Aorta (tissue), 5 donors: ENCODE data around the gene SLC25A14. TPM values are rescaled to one million over a fixed set of nuclear protein-coding genes. Genes with fewer than 3 reads are reported as not detected.
"Not testable (repeated sequence)": the region's sequence is repeated elsewhere in the genome, so short reads cannot be mapped to it uniquely, and the experiment has no call there.

Source experiments
- ATAC-seq: fragments of 200-7000 bp; cut with Tn5 transposase; one replicate; pipeline ENCODE4 v1.9.1; 2022; ENCODE audit warnings: moderate library complexity; ENCODE audit not compliant: low FRiP score
- DNase-seq, 2 donors: peaks; one replicate each; pipeline ENCODE4 v3.0.0-alpha.2; 2020
- H3K27ac ChIP-seq, 2 donors: one replicate each; pipeline ENCODE4 v1.5.1; 2013; ENCODE audit warnings: low read length in 2 of 2, mild to moderate bottlenecking in 2 of 2, moderate library complexity in 2 of 2, control low read depth in 1 of 2, inconsistent platforms in 1 of 2, low read depth in 1 of 2
- H3K27me3 ChIP-seq, 2 donors: one replicate each; pipeline ENCODE4 v1.6.1; 2013; ENCODE audit warnings: control low read depth in 1 of 2, low read length in 1 of 2, mild to moderate bottlenecking in 1 of 2, moderate library complexity in 1 of 2; ENCODE audit not compliant: insufficient read depth in 2 of 2, control insufficient read depth in 1 of 2
- H3K36me3 ChIP-seq, 2 donors: one replicate each; pipeline ENCODE4 v1.6.1; 2013; ENCODE audit warnings: control low read depth in 1 of 2, low read length in 1 of 2, mild to moderate bottlenecking in 1 of 2; ENCODE audit not compliant: insufficient read depth in 2 of 2, control insufficient read depth in 1 of 2
- H3K4me1 ChIP-seq, 2 donors: one replicate each; pipeline ENCODE4 v1.6.1; 2013; ENCODE audit warnings: low read length in 2 of 2, control low read depth in 1 of 2, mild to moderate bottlenecking in 1 of 2, moderate library complexity in 1 of 2; ENCODE audit not compliant: insufficient read depth in 2 of 2, control insufficient read depth in 1 of 2
- H3K4me3 ChIP-seq, 2 donors: one replicate each; pipeline ENCODE4 v1.5.1; 2013; ENCODE audit warnings: low read length in 2 of 2, control low read depth in 1 of 2, mild to moderate bottlenecking in 1 of 2
- H3K9me3 ChIP-seq: one replicate; pipeline ENCODE4 v1.6.1; 2013; ENCODE audit warnings: mild to moderate bottlenecking, low read length; ENCODE audit not compliant: control insufficient read depth
- WGBS, 2 donors: extraction: QIAGEN DNeasy Blood & Tissue Kit; methylation state at CpG; one replicate each; pipeline ENCODE4 v1.1.7; 2013; 5-methylcytosine and 5-hydroxymethylcytosine counted together
- intact Hi-C, 2 donors: fragments of 100-400 bp; cut with DNase I; formaldehyde crosslinking; loops; one replicate each; pipeline versions ENCODE4 v1.14.2 to v1.15.0; 2022
- polyA plus RNA-seq, 2 donors: library from polyadenylated mRNA; stranded (reverse); fragments of 200-250 nt; gene quantifications; one replicate each; pipeline ENCODE4 v1.2.3, GENCODE V29; 2013
- total RNA-seq, 2 donors: library from RNA; stranded (reverse); fragmentation: NEBNext Ultra II Directional; extraction: Animal tissue kit (Norgen Biotek cat#: 25700); gene quantifications; one replicate each; pipeline ENCODE4 v1.2.1, GENCODE V29; 2021
- donor health status: healthy with polysubstance abuse.
- donor health status: Bipolar disorder and iron deficiency.
- donor health status: DM: no; HTN: no; CAD: no.
- donor health status: DM: no; HTN: no; CAD: no.
- donor health status: DM: yes; HTN: yes; CAD: no.

The SLC25A14 gene
- total and polyA plus RNA-seq, 4 donors, result 10.5 to 27.2 (median 13.4) TPM

GRCh38 chrX:130304587-130305368, 34.9 kb upstream of the SLC25A14 start:
- Histone ChIP-seq H3K36me3 (no peaks in the 10 kb centered on the region), H3K27me3 (no peaks in the 10 kb centered on the region), H3K9me3 (no peaks in the 10 kb centered on the region), H3K4me1 (no peaks in the 10 kb centered on the region), H3K4me3 (no peak overlapping the region), H3K27ac (no peak overlapping the region)
- 65 to 83% methylated on average over 5 of the region's 5 CpGs for WGBS, 2 donors
- no peak for ATAC-seq
- intact Hi-C loops, result no loop called here
- DNase-seq, result no peak

GRCh38 chrX:130319886-130320285, 19.8 kb upstream of the SLC25A14 start:
- intact Hi-C loops, result not testable (repeated sequence)

GRCh38 chrX:130321550-130321949, 18.2 kb upstream of the SLC25A14 start:
- no peak for ATAC-seq
- no peak overlapping the region for H3K27ac ChIP-seq
- no peaks in the 10 kb centered on the region for H3K27me3 ChIP-seq
- H3K36me3 ChIP-seq, result no peaks in the 10 kb centered on the region
- no peak for DNase-seq
- no peak overlapping the region for H3K4me3 ChIP-seq
- no peaks in the 10 kb centered on the region for H3K4me1 ChIP-seq
- intact Hi-C loops, result no loop called here
- H3K9me3 ChIP-seq, result no peaks in the 10 kb centered on the region
- 86 to 95% methylated on average over 2 of the region's 2 CpGs for whole genome bisulfite sequencing, 2 donors

More at GRCh38 chrX:130319886-130320285, 19.8 kb upstream of the SLC25A14 start:
- 57 to 66% methylated on average over 3 of the region's 3 CpGs for WGBS, 2 donors
- not testable (repeated sequence) for ATAC-seq, H3K36me3 ChIP-seq, H3K4me3 ChIP-seq, DNase-seq, H3K27me3 ChIP-seq, H3K27ac ChIP-seq, H3K4me1 ChIP-seq, H3K9me3 ChIP-seq

GRCh38 chrX:130330146-130330545, 9.6 kb upstream of the SLC25A14 start:
- 73 to 81% methylated on average over 3 of the region's 3 CpGs for WGBS, 2 donors

GRCh38 chrX:130330706-130331105, 9.0 kb upstream of the SLC25A14 start:
- no peak overlapping the region for H3K27ac ChIP-seq
- no peak for ATAC-seq

More at GRCh38 chrX:130330146-130330545, 9.6 kb upstream of the SLC25A14 start:
- Histone ChIP-seq H3K4me3 (no peak overlapping the region), H3K27me3 (no peaks in the 10 kb centered on the region), H3K4me1 (no peaks in the 10 kb centered on the region), H3K36me3 (no peaks in the 10 kb centered on the region), H3K9me3 (no peaks in the 10 kb centered on the region), H3K27ac (no peak overlapping the region)
- intact Hi-C loops, result loop anchor here in 1 of 2 donors (10.0 kb wide), 1 partner anchor 585 kb away; no protein-coding TSS in a partner anchor
- DNase-seq (no peak), ATAC-seq (no peak)

GRCh38 chrX:130336531-130336930, 3.2 kb upstream of the SLC25A14 start:
- WGBS, 2 donors, result 58 to 63% methylated on average over 4 of the region's 4 CpGs
- no peak overlapping the region for H3K4me3 ChIP-seq
- no peak overlapping the region for H3K27ac ChIP-seq
- no peak for DNase-seq
- no peaks in the 10 kb centered on the region for H3K4me1 ChIP-seq
- H3K27me3 ChIP-seq, result no peaks in the 10 kb centered on the region
- no peaks in the 10 kb centered on the region for H3K36me3 ChIP-seq
- H3K9me3 ChIP-seq, result no peaks in the 10 kb centered on the region
- intact Hi-C loops, result loop anchor here in 1 of 2 donors (10.0 kb wide), 1 partner anchor 578 kb away; no protein-coding TSS in a partner anchor
- no peak for ATAC-seq

More at GRCh38 chrX:130330706-130331105, 9.0 kb upstream of the SLC25A14 start:
- peak in 1 of 2 donors; percentile 50 for DNase-seq
- H3K36me3 ChIP-seq, result no peaks in the 10 kb centered on the region
- no peak overlapping the region for H3K4me3 ChIP-seq
- H3K9me3 ChIP-seq, result no peaks in the 10 kb centered on the region
- no peaks in the 10 kb centered on the region for H3K4me1 ChIP-seq
- intact Hi-C loops, result loop anchor here in 1 of 2 donors (10.0 kb wide), 1 partner anchor 584 kb away; no protein-coding TSS in a partner anchor
- H3K27me3 ChIP-seq, result no peaks in the 10 kb centered on the region
- 3 to 7% methylated on average over 10 of the region's 10 CpGs for WGBS, 2 donors

GRCh38 chrX:130338869-130339268, 850 bp upstream of the SLC25A14 start:
- 60 to 65% methylated on average over 8 of the region's 8 CpGs for WGBS, 2 donors
- H3K4me3 ChIP-seq, H3K9me3 ChIP-seq, H3K27ac ChIP-seq, ATAC-seq, H3K4me1 ChIP-seq, DNase-seq, H3K36me3 ChIP-seq, H3K27me3 ChIP-seq: not testable (repeated sequence)
- intact Hi-C loops, result loop anchor here in 1 of 2 donors (10.0 kb wide), 1 partner anchor 576 kb away; no protein-coding TSS in a partner anchor

GRCh38 chrX:130340271-130340670, 552 bp downstream of the SLC25A14 start:
- DNase-seq (no peak), ATAC-seq (no peak)
- Histone ChIP-seq H3K27ac (no peak overlapping the region), H3K9me3 (no peaks in the 10 kb centered on the region), H3K27me3 (no peaks in the 10 kb centered on the region), H3K36me3 (no peaks in the 10 kb centered on the region), H3K4me1 (no peaks in the 10 kb centered on the region), H3K4me3 (peak overlapping the region; percentile 67 to 84)
- 4 to 38% methylated on average over 9 of the region's 9 CpGs for WGBS, 2 donors
- intact Hi-C loops, result no loop called here

- Histone ChIP-seq H3K4me3 (no peak overlapping the region), H3K36me3 (no peaks in the 10 kb centered on the region), H3K27me3 (no peaks in the 10 kb centered on the region), H3K9me3 (no peaks in the 10 kb centered on the region), H3K4me1 (no peaks in the 10 kb centered on the region), H3K27ac (no peak overlapping the region)
- DNase-seq, result no peak
- intact Hi-C loops, result no loop called here
- ATAC-seq, result no peak
- 14 to 38% methylated on average over 1 of the region's 1 CpG for WGBS, 2 donors
Observed at GRCh38 chrX:130343411-130343810, 3.7 kb downstream of the SLC25A14 start.
